ENCODE results near the gene GFRA1.

- TF ChIP-seq EZH2 (IDR thresholded peaks at IDR 0.05; ENCODE audit: borderline replicate concordance) (no peak), CTCF (IDR thresholded peaks at IDR 0.05; ENCODE audit: poor library complexity) (no peak), EZH2phosphoT487 (IDR thresholded peaks at IDR 0.05; ENCODE audit: low read depth, severe bottlenecking, unreplicated experiment) (no peak)
These were observed 13.7 kb upstream of the GFRA1 start for GRCh38 chr10:116286626-116287200.

Measured in hepatocyte (in vitro differentiated cells).